Osteoblast (primary cell): ENCODE measurements around the gene MSX1. TPM values are rescaled to one million over a fixed set of nuclear protein-coding genes. Genes with fewer than 3 reads are reported as not detected.
A peak's percentile ranks its signal among the peaks of the same experiment; 100 is the strongest.

Experiments used
- DNase-seq: peaks from one replicate; pipeline ENCODE4 v3.0.0; 2011; ENCODE audit warnings: low spot score, mixed read lengths; ENCODE audit not compliant: insufficient read length; ENCODE audit errors: missing footprints
- H2AFZ ChIP-seq: 2 replicates; pipeline ENCODE4 v1.6.0; 2011; ENCODE audit warnings: mild to moderate bottlenecking, low read length
- H3K27ac ChIP-seq: 2 replicates; pipeline ENCODE4 v1.5.1; 2011; ENCODE audit warnings: mild to moderate bottlenecking, low read depth, low read length, moderate library complexity
- H3K27me3 ChIP-seq: 2 replicates; pipeline ENCODE4 v1.6.0; 2012; ENCODE audit warnings: mild to moderate bottlenecking, control low read depth, inconsistent platforms, low read length, moderate library complexity; ENCODE audit not compliant: insufficient read depth
- H3K36me3 ChIP-seq: 2 replicates; pipeline ENCODE4 v1.5.1; 2011; ENCODE audit warnings: mild to moderate bottlenecking, low read length, control low read depth, moderate library complexity; ENCODE audit not compliant: insufficient read depth
- H3K4me1 ChIP-seq: 2 replicates; pipeline ENCODE4 v1.5.1; 2011; ENCODE audit warnings: mild to moderate bottlenecking, low read length, control low read depth, moderate library complexity; ENCODE audit not compliant: insufficient read depth
- H3K4me2 ChIP-seq: 2 replicates; pipeline ENCODE4 v1.6.0; 2011; ENCODE audit warnings: mild to moderate bottlenecking, low read length; ENCODE audit not compliant: insufficient read depth
- H3K4me3 ChIP-seq: fragments of 200-600 bp; sonication (generic); 3 replicates; pipeline ENCODE4 v1.5.1; 2012; ENCODE audit warnings: mild to moderate bottlenecking, low read length, inconsistent platforms; ENCODE audit not compliant: insufficient read depth
- H3K79me2 ChIP-seq: 2 replicates; pipeline ENCODE4 v1.6.0; 2012; ENCODE audit warnings: mild to moderate bottlenecking, low read length, control low read depth, inconsistent platforms; ENCODE audit not compliant: insufficient read depth
- H3K9me3 ChIP-seq: 2 replicates; pipeline ENCODE4 v1.5.1; 2011; ENCODE audit warnings: low read depth, low read length, control low read depth
- H4K20me1 ChIP-seq: 2 replicates; pipeline ENCODE4 v1.6.0; 2012; ENCODE audit warnings: mild to moderate bottlenecking, low read length, control low read depth; ENCODE audit not compliant: insufficient read depth
- total RNA-seq: library from RNA; depleted of rRNA; stranded (reverse); fragments of >200 nt; gene quantifications from 2 replicates; pipeline ENCODE4 v1.2.3, GENCODE V29; 2012
- TF ChIP-seq, protein P1 (sequence below): IDR thresholded peaks from 2 replicates; pipeline ENCODE4 v1.5.1; 2011; ENCODE audit warnings: mild to moderate bottlenecking, low read depth, low read length, moderate library complexity; ENCODE audit errors: extremely low read depth

MSX1 gene
- total RNA-seq, 1 donor = 2.9 TPM

DNA sequence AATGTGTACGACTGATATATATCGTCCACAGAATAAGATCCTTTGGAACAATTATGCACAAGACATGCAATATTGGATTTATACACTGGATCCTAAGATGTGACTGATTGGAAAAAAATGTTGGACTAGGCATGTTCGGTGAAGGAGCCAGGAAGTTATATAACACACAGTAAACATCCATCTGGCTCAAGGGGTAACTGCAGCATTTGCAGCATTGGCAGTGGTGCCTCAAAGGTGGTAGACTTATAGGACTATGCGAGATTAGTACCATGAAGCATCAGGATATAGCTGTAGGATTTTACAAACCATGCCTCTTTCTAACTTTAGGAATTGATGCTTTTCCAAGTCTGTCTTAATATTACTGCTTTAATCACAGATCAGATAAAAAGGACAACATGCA is 34.3 kb downstream of the MSX1 start:
- no peak overlapping the region for H2AFZ ChIP-seq
- H3K27ac ChIP-seq = no peak overlapping the region
- H3K27me3 ChIP-seq = peaks cover 3% of the 10 kb centered on the region
- TF ChIP-seq, protein P1, sequence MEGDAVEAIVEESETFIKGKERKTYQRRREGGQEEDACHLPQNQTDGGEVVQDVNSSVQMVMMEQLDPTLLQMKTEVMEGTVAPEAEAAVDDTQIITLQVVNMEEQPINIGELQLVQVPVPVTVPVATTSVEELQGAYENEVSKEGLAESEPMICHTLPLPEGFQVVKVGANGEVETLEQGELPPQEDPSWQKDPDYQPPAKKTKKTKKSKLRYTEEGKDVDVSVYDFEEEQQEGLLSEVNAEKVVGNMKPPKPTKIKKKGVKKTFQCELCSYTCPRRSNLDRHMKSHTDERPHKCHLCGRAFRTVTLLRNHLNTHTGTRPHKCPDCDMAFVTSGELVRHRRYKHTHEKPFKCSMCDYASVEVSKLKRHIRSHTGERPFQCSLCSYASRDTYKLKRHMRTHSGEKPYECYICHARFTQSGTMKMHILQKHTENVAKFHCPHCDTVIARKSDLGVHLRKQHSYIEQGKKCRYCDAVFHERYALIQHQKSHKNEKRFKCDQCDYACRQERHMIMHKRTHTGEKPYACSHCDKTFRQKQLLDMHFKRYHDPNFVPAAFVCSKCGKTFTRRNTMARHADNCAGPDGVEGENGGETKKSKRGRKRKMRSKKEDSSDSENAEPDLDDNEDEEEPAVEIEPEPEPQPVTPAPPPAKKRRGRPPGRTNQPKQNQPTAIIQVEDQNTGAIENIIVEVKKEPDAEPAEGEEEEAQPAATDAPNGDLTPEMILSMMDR = no peak
- no peaks in the 10 kb centered on the region for H4K20me1 ChIP-seq
- H3K79me2 ChIP-seq = no peaks in the 10 kb centered on the region
- H3K9me3 ChIP-seq = no peaks in the 10 kb centered on the region
- DNase-seq = no peak
- H3K4me2 ChIP-seq = no peak overlapping the region
- H3K4me3 ChIP-seq = no peak overlapping the region
- H3K36me3 ChIP-seq = no peaks in the 10 kb centered on the region
- no peaks in the 10 kb centered on the region for H3K4me1 ChIP-seq

DNA sequence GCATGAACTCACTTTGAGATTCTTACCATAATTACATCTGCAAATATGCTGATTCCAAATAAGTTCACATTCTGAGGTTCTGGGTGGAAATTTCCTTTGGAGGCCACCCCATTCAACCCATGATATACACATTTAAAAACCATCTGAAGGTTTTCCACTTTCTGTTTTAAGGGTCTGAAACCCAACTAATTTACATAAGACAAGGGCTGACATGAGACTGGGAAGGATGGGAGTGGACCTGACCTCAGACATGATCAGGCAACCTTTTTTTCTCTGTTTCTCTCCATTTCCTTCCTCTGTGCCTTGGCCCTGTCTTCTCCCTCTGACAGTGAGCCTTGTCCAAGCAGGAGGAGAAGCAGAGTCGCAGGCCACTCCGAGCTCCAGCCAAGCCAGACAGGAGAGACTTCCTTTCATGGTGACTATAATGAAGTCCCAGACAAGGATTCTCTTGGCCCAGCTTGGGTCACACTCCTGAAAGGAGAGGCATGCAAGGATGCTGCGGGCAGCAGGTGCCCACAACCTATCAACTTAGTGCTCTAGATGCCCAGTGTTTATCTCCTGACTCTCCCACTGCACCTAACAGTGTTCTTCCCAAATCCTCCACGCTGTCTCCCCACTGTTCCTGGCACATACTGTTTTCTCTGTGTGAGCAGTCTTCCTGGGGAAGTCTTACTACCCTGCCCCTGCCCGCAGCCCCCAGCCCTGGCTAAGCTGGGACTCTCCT is 39.9 kb downstream of the MSX1 start:
- Histone ChIP-seq H2AFZ (no peak overlapping the region), H4K20me1 (no peaks in the 10 kb centered on the region), H3K36me3 (no peaks in the 10 kb centered on the region), H3K27ac (no peak overlapping the region), H3K4me2 (no peak overlapping the region), H3K27me3 (peaks cover 2% of the 10 kb centered on the region), H3K9me3 (no peaks in the 10 kb centered on the region), H3K79me2 (no peaks in the 10 kb centered on the region), H3K4me3 (no peak overlapping the region), H3K4me1 (no peaks in the 10 kb centered on the region)
- peak; percentile 69 for DNase-seq
- TF ChIP-seq, protein P1 = no peak

DNA sequence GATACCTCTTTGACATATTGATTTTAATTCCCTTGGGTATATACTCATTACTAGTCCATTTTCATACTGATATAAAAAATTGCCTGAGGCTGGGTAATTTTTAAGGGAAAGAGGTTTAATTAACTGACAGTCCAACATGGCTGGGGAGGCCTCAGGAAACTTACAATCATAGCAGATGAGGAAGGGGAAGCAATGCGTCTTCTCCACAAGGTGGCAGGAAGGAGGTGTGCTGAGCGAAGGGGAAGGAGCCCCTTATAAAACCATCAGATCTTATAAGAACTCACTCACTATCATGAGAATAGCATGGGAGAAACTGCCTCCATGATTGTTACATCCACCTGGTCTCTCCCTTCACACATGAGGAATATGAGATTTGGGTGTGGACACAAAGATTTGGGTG is 42.4 kb downstream of the MSX1 start:
- H3K36me3 ChIP-seq = no peaks in the 10 kb centered on the region
- no peak overlapping the region for H2AFZ ChIP-seq
- TF ChIP-seq, protein P1 = no peak
- H3K4me2 ChIP-seq = no peak overlapping the region
- H4K20me1 ChIP-seq = no peaks in the 10 kb centered on the region
- H3K4me1 ChIP-seq = no peaks in the 10 kb centered on the region
- H3K4me3 ChIP-seq = no peak overlapping the region
- H3K79me2 ChIP-seq = no peaks in the 10 kb centered on the region
- H3K9me3 ChIP-seq = no peaks in the 10 kb centered on the region
- DNase-seq = no peak
- H3K27ac ChIP-seq = no peak overlapping the region
- peaks cover 2% of the 10 kb centered on the region for H3K27me3 ChIP-seq

DNA sequence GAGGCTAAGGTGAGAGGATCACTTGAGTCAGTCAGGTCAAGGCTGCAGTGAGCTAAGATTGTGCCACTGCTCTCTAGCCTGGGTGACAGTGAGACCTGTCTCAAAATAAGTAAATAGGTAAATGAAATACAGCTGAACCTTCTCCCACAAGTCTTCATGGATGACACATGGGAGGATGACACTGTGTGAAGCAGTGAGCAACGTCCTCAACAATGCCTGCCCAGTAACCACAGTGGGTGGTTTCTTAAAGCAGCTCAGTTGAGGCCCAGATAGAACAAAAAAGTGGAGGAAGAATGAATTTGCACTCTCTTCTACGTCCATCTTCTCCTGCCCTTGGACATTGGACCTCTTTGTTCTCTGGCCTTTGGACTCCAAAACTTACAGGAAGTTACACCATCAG is 52.7 kb downstream of the MSX1 start:
- peaks cover 5% of the 10 kb centered on the region for H3K27me3 ChIP-seq
- H3K36me3 ChIP-seq = no peaks in the 10 kb centered on the region
- no peak for DNase-seq
- H3K27ac ChIP-seq = no peak overlapping the region
- H3K4me2 ChIP-seq = no peak overlapping the region
- H3K4me1 ChIP-seq = no peaks in the 10 kb centered on the region
- no peak overlapping the region for H3K4me3 ChIP-seq
- H3K79me2 ChIP-seq = no peaks in the 10 kb centered on the region
- TF ChIP-seq, protein P1 = no peak
- H2AFZ ChIP-seq = no peak overlapping the region
- no peaks in the 10 kb centered on the region for H4K20me1 ChIP-seq
- H3K9me3 ChIP-seq = no peaks in the 10 kb centered on the region
